ENCODE results near the gene MRPL12.

The MRPL12 gene

GRCh38 chr17:81700353-81701287, 2.5 kb upstream of the MRPL12 start:
- Histone ChIP-seq H3K27ac (ENCODE audit: extremely low read depth, low read depth, low read length) (peak overlapping the region; percentile 97), H3K36me3 (ENCODE audit: control insufficient read depth in 2 of 2, insufficient read depth in 1 of 2, low read length in 2 of 2) (peaks cover 45 to 81% of the 10 kb centered on the region in 2 experiments), H3K9me3 (ENCODE audit: control insufficient read depth, insufficient read depth, low read depth, low read length) (no peaks in the 10 kb centered on the region), H3K4me1 (ENCODE audit: control insufficient read depth, insufficient read depth, low read length) (peaks cover 6% of the 10 kb centered on the region; the same call in 1 of the 2 replicates), H3K4me3 (ENCODE audit: low read depth, low read length) (no peak overlapping the region)
- CTCF ChIA-PET, result interaction anchor here (0.9 kb wide), 1 partner anchor 16 kb away, joined by 4 read pairs; the partner anchor contains the start of genes ARL16 and HGS
- POLR2A ChIA-PET, result interaction anchor here (0.5 to 4.0 kb wide), 7 partner anchors 11 to 25 kb away, joined by 3 to 109 read pairs (median 4); partner anchors contain the start of genes ARL16, HGS and SLC25A10
- TF ChIP-seq ZNF138 (tag by site-specific recombination; IDR thresholded peaks at IDR 0.05; ENCODE audit: borderline replicate concordance), result no peak
- TF ChIP-seq GLIS2 (tag by site-specific recombination; IDR thresholded peaks at IDR 0.05), result peak; percentile 66
- peak; percentile 90 for TF ChIP-seq ZIC2 (tag by site-specific recombination; IDR thresholded peaks at IDR 0.05)
- TF ChIP-seq SCRT1 (tag by site-specific recombination; IDR thresholded peaks at IDR 0.05; ENCODE audit: borderline replicate concordance), result no peak
- peak; percentile 5; the same call in 1 of the 2 replicates for TF ChIP-seq GLIS1 (tag by site-specific recombination; IDR thresholded peaks at IDR 0.05)
- TF ChIP-seq ZNF549 (tag by site-specific recombination; IDR thresholded peaks at IDR 0.05), result no peak
- TF ChIP-seq SP7 (tag by site-specific recombination; IDR thresholded peaks at IDR 0.05), result 0 out of 2 replicates have a peak, but pooled peaks have one; percentile 7
- peak; percentile 39; the same call in 1 of the 2 replicates for TF ChIP-seq ZNF423 (tag by site-specific recombination; IDR thresholded peaks at IDR 0.05)

GRCh38 chr17:81701288-81702071, 1.7 kb upstream of the MRPL12 start:
- Histone ChIP-seq H3K27ac (ENCODE audit: extremely low read depth, low read depth, low read length) (peak overlapping the region; percentile 97), H3K36me3 (ENCODE audit: control insufficient read depth in 2 of 2, insufficient read depth in 1 of 2, low read length in 2 of 2) (peaks cover 49 to 81% of the 10 kb centered on the region in 2 experiments), H3K4me1 (ENCODE audit: control insufficient read depth, insufficient read depth, low read length) (peaks cover 6% of the 10 kb centered on the region; the same call in 1 of the 2 replicates), H3K4me3 (ENCODE audit: low read depth, low read length) (peak overlapping the region; percentile 73), H3K9me3 (ENCODE audit: control insufficient read depth, insufficient read depth, low read depth, low read length) (no peaks in the 10 kb centered on the region)
- CTCF ChIA-PET, result interaction anchor here (0.7 to 2.4 kb wide), 8 partner anchors 10 to 559 kb away, joined by 3 to 9 read pairs (median 4); partner anchors contain the start of genes ARL16 and HGS
- POLR2A ChIA-PET, result interaction anchor here (0.5 to 4.0 kb wide), 13 partner anchors 10 to 435 kb away, joined by 3 to 109 read pairs (median 6); partner anchors contain the start of genes ARL16, CCDC137, HGS and OXLD1
- TF ChIP-seq MZF1 (tag by site-specific recombination; IDR thresholded peaks at IDR 0.05; ENCODE audit: borderline replicate concordance) (no peak), ZNF221 (tag by site-specific recombination; IDR thresholded peaks at IDR 0.05; ENCODE audit: borderline replicate concordance) (no peak), ATF2 (tag by site-specific recombination; IDR thresholded peaks at IDR 0.05; ENCODE audit: low read depth) (no peak), TSHZ1 (tag by site-specific recombination; IDR thresholded peaks at IDR 0.05; ENCODE audit: borderline replicate concordance) (no peak), ZNF146 (tag by site-specific recombination; IDR thresholded peaks at IDR 0.05) (no peak), ZNF626 (tag by site-specific recombination; IDR thresholded peaks at IDR 0.05) (no peak), ZNF266 (tag by site-specific recombination; IDR thresholded peaks at IDR 0.05; ENCODE audit: low read depth) (no peak), MEIS1 (CRISPR knock-in tag; IDR thresholded peaks at IDR 0.05; ENCODE audit: borderline replicate concordance) (no peak), ZNF26 (tag by site-specific recombination; IDR thresholded peaks at IDR 0.05) (no peak), KLF17 (tag by site-specific recombination; IDR thresholded peaks at IDR 0.05) (peak; percentile 14; the same call in 1 of the 2 replicates), HOXD13 (CRISPR knock-in tag; IDR thresholded peaks at IDR 0.05; ENCODE audit: borderline replicate concordance) (no peak; the same call in 1 of the 2 replicates), SCRT1 (tag by site-specific recombination; IDR thresholded peaks at IDR 0.05; ENCODE audit: borderline replicate concordance) (no peak), ZSCAN18 (tag by site-specific recombination; IDR thresholded peaks at IDR 0.05) (no peak), ZNF580 (tag by site-specific recombination; IDR thresholded peaks at IDR 0.05) (no peak)

Data from HEK293 (cell line).